GM12878 (cell line): ENCODE results near the gene ZMYND11. TPM values are rescaled to one million over a fixed set of nuclear protein-coding genes. Genes with fewer than 3 reads are reported as not detected.

ENCODE experiments used
- ATAC-seq: fragments of 200-7000 bp; cut with Tn5 transposase; 3 replicates; pipeline ENCODE4 v1.9.1; 2020; ENCODE audit warnings: mild to moderate bottlenecking, moderate library complexity
- BruUV-seq: library from RNA; stranded (reverse); fragments of 400-500 nt; replicated peaks from 2 replicates; lab custom pipeline; 2021; lab: Mats Ljungman, UMichigan
- CTCF ChIA-PET: fragments of 300-600 bp; sonication (Branson Sonifier 250); formaldehyde crosslinking; extraction: SDS; loops from one replicate; lab custom pipeline; 2021; ENCODE audit warnings: inconsistent platforms; lab: Yijun Ruan, JAX
- POLR2A ChIA-PET: fragments of 350-600 bp; formaldehyde crosslinking; extraction: SDS; loops from one replicate; lab custom pipeline; 2021; ENCODE audit warnings: inconsistent platforms; lab: Charles Lee
- RAD21 ChIA-PET: fragments of 300-600 bp; sonication (Branson Sonifier 250); formaldehyde crosslinking; loops from one replicate; lab custom pipeline; 2023; ENCODE audit warnings: antibody characterized with exemption; ENCODE audit not compliant: unreplicated experiment; lab: Charles Lee
- SMC1A ChIA-PET: fragments of 300-600 bp; sonication (Branson Sonifier 250); formaldehyde crosslinking; loops from one replicate; lab custom pipeline; 2023; ENCODE audit not compliant: unreplicated experiment, uncharacterized antibody; lab: Charles Lee
- DNase-seq: peaks from one replicate; pipeline ENCODE4 v3.0.0-alpha.2; 2011; ENCODE audit warnings: low read depth, low spot score
- FAIRE-seq: peaks from 3 replicates; lab custom pipeline; 2011; peaks lifted over from hg19 to GRCh38; lab: Jason Lieb, UNC
- H2AFZ ChIP-seq: 2 replicates; pipeline ENCODE4 v1.6.0; 2011; ENCODE audit warnings: low read depth, low read length, control low read depth; ENCODE audit not compliant: control insufficient read depth
- H3K27ac ChIP-seq: 2 replicates; pipeline ENCODE4 v1.5.1; 2011; ENCODE audit warnings: control low read depth; ENCODE audit not compliant: control insufficient read depth, insufficient read depth
- H3K27me3 ChIP-seq, 2 experiments: replicated peaks in 1 of 2; 2 replicates each; pipeline versions ENCODE4 v1.6.0 to v1.6.1; 2011; ENCODE audit warnings: low read length in 1 of 2; ENCODE audit not compliant: control insufficient read depth in 2 of 2, insufficient read depth in 2 of 2
- H3K36me3 ChIP-seq, 2 experiments: 2 replicates each; pipeline ENCODE4 v1.5.1; 2011; ENCODE audit warnings: low read length in 1 of 2; ENCODE audit not compliant: control insufficient read depth in 2 of 2, insufficient read depth in 2 of 2
- H3K4me1 ChIP-seq: 2 replicates; pipeline ENCODE4 v1.6.1; 2011; ENCODE audit warnings: mild to moderate bottlenecking, low read length, moderate library complexity, mixed read lengths; ENCODE audit not compliant: control insufficient read depth, insufficient read depth
- H3K4me2 ChIP-seq: 2 replicates; pipeline ENCODE4 v1.6.0; 2011; ENCODE audit warnings: control low read depth; ENCODE audit not compliant: control insufficient read depth, insufficient read depth
- H3K4me3 ChIP-seq: fragments of 200-600 bp; sonication (generic); 2 replicates; pipeline ENCODE4 v1.5.1; 2016
- H3K79me2 ChIP-seq: 2 replicates; pipeline ENCODE4 v1.6.0; 2011; ENCODE audit warnings: low read length; ENCODE audit not compliant: control insufficient read depth, insufficient read depth
- H3K9ac ChIP-seq: 2 replicates; pipeline ENCODE4 v1.8.0; 2011; ENCODE audit warnings: low read length, control low read depth, mixed read lengths; ENCODE audit not compliant: control insufficient read depth, insufficient read depth
- H3K9me3 ChIP-seq: replicated peaks from 3 replicates; pipeline ENCODE4 v1.5.1; 2011; ENCODE audit warnings: mild to moderate bottlenecking, low read length; ENCODE audit not compliant: control insufficient read depth, insufficient read depth
- H4K20me1 ChIP-seq: 2 replicates; pipeline ENCODE4 v1.6.0; 2011; ENCODE audit not compliant: control insufficient read depth, insufficient read depth
- NFYB ChIP-seq: IDR thresholded peaks from 2 replicates; pipeline ENCODE4 v1.6.1; 2011; ENCODE audit warnings: low read depth, mild to moderate bottlenecking, low read length, improper control_type of control experiment, moderate library complexity; ENCODE audit not compliant: insufficient read depth
- RCOR1 ChIP-seq: conservative IDR thresholded peaks from 2 replicates; pipeline ENCODE4 v1.6.1; 2012; ENCODE audit warnings: low read depth, low read length, improper control_type of control experiment
- RELA ChIP-seq: fragments of 450-650 bp; IDR thresholded peaks from 2 replicates; pipeline ENCODE4 v1.8.0; 2014; ENCODE audit warnings: borderline replicate concordance; ENCODE audit not compliant: partially characterized antibody
- WGBS: methylation state at CpG from one replicate; pipeline ENCODE4 v1.1.6; 2016; ENCODE audit warnings: low lambda C conversion rate; ENCODE audit not compliant: insufficient replicate concordance, insufficient coverage; ENCODE audit errors: missing lambda C conversion rate; 5-methylcytosine and 5-hydroxymethylcytosine counted together
- in situ Hi-C: fragments of 300-500 bp; cut with MboI; formaldehyde crosslinking; loops from 9 replicates; pipeline ENCODE4 v1.14.3; 2018; ENCODE audit warnings: mixed read lengths
- intact Hi-C: fragments of 100-400 bp; cut with micrococcal nuclease; formaldehyde crosslinking; loops from one replicate; pipeline ENCODE4 v1.14.2; 2022; ENCODE audit not compliant: unreplicated experiment
- polyA plus RNA-seq, 11 experiments: library from polyadenylated mRNA; depleted of rRNA in 4 of 11; unstranded in 6 of 11; stranded (reverse) in 5 of 11; fragments of >200 nt; fragmentation: Nextera tagmentation in 4 of 11; fragmentation: Illumina TruSeq in 1 of 11; extraction: Ambion mirVana in 4 of 11; extraction: Trizol in 1 of 11; gene quantifications; 1 replicate in 1 of 11; 2 replicates in 10 of 11; pipeline versions ENCODE4 v1.2.1 to v1.2.3, GENCODE V29; 2011 to 2016; ENCODE audit warnings: inconsistent platforms in 2 of 11, missing spikeins in 2 of 11, low read depth in 1 of 11
- total RNA-seq, 4 experiments: library from RNA; depleted of rRNA in 3 of 4; stranded (reverse); fragments of >200 nt in 3 of 4; fragmentation: Illumina TruSeq in 1 of 4; extraction: Trizol in 1 of 4; gene quantifications; 2 replicates each; pipeline versions ENCODE4 v1.2.1 to v1.2.3, GENCODE V29; 2013 to 2021
- TF ChIP-seq, protein P1 (sequence below), 3 experiments: IDR thresholded peaks in 2 of 3; conservative IDR thresholded peaks in 1 of 3; 2 replicates each; pipeline ENCODE4 v1.5.1; 2011; ENCODE audit warnings: low read depth in 3 of 3, low read length in 3 of 3, mild to moderate bottlenecking in 3 of 3, control low read depth in 2 of 3, moderate library complexity in 2 of 3, inconsistent platforms in 1 of 3, mixed read lengths in 1 of 3; ENCODE audit not compliant: control insufficient read depth in 2 of 3, insufficient read depth in 1 of 3; ENCODE audit errors: extremely low read depth in 1 of 3
- TF ChIP-seq, protein P2 (sequence below): IDR thresholded peaks from 2 replicates; pipeline ENCODE4 v1.6.1; 2012; ENCODE audit warnings: low read depth, low read length, improper control_type of control experiment

The ZMYND11 gene
- total and polyA plus RNA-seq, 10 of the 15 experiments (the other 5 are each of a cell fraction or from before 2014, with no cell fraction given), result 3.3 to 24.4 (median 13.1) TPM

DNA sequence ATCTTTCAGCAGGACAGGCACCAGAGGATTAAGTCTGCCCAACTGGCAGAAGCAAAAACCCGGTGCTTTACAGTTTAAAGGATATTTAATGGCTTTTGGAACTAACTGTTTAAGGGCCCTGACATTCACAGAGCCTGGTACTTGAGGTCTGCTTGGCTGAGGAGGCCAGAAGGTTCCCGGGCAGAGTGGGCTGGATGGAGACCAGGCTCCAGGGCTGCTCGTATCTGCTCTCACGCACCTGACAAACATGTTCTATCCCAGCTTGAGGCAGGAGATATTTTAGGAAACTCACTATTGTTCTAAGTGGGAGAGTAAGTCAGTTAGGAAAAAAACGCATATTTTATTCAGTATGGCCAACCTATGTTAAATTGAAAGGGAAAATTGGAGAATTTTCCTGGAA, 143.5 kb downstream of the ZMYND11 start (continued):
- TF ChIP-seq NFYB, result no peak

DNA sequence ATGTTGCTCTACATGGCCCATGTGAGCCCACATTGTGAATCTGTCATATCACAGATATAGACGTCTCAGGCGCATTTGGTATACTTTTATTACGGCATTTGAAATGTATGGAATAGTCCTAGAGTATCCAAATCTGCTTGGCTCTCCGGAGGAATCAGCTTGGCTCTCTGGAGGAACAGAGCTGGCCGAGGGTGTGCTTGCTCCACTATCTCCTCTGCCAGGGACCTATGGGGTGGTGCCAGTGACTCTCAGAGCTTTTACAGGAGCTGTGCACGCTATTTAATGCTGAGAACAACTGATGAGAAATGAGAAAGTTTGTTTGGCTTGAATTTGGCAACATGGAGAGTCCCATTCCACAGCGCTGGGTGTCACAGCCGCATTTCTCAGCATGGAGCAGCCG, 144.0 kb downstream of the ZMYND11 start:
- Histone ChIP-seq H3K27me3 (no peaks in the 10 kb centered on the region), H4K20me1 (no peaks in the 10 kb centered on the region), H3K9ac (no peak overlapping the region), H2AFZ (no peak overlapping the region), H3K4me3 (no peak overlapping the region), H3K4me1 (peaks cover 19% of the 10 kb centered on the region), H3K9me3 (no peaks in the 10 kb centered on the region), H3K79me2 (no peaks in the 10 kb centered on the region), H3K27ac (no peak overlapping the region), H3K36me3 (no peaks in the 10 kb centered on the region), H3K4me2 (no peak overlapping the region)
- ATAC-seq (no peak), DNase-seq (no peak), FAIRE-seq (no peak)
- in situ Hi-C loops, result no loop called here
- TF ChIP-seq, protein P1, sequence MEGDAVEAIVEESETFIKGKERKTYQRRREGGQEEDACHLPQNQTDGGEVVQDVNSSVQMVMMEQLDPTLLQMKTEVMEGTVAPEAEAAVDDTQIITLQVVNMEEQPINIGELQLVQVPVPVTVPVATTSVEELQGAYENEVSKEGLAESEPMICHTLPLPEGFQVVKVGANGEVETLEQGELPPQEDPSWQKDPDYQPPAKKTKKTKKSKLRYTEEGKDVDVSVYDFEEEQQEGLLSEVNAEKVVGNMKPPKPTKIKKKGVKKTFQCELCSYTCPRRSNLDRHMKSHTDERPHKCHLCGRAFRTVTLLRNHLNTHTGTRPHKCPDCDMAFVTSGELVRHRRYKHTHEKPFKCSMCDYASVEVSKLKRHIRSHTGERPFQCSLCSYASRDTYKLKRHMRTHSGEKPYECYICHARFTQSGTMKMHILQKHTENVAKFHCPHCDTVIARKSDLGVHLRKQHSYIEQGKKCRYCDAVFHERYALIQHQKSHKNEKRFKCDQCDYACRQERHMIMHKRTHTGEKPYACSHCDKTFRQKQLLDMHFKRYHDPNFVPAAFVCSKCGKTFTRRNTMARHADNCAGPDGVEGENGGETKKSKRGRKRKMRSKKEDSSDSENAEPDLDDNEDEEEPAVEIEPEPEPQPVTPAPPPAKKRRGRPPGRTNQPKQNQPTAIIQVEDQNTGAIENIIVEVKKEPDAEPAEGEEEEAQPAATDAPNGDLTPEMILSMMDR (IDR thresholded peaks at IDR 0.05 in 2 of 3, conservative IDR thresholded peaks at IDR 0.05 in 1 of 3; ENCODE audit: control insufficient read depth in 2 of 3, extremely low read depth in 1 of 3, insufficient read depth in 1 of 3, low read depth in 3 of 3, low read length in 3 of 3), result no peak
- no peak for TF ChIP-seq RCOR1
- TF ChIP-seq, protein P2, sequence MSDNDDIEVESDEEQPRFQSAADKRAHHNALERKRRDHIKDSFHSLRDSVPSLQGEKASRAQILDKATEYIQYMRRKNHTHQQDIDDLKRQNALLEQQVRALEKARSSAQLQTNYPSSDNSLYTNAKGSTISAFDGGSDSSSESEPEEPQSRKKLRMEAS, result no peak
- no peak for TF ChIP-seq RELA
- POLR2A ChIA-PET, result no interaction called here
- CTCF ChIA-PET, result no interaction called here
- RAD21 ChIA-PET, result no interaction called here
- BruUV-seq, result no TSS peak
- intact Hi-C loops, result no loop called here
- WGBS, result 78% methylated on average over 9 of the region's 9 CpGs
- SMC1A ChIA-PET, result interaction anchor here (0.6 kb wide), 1 partner anchor 414 kb away, joined by 3 read pairs; no protein-coding TSS in a partner anchor
